SU-DHL-6 (cell line): Measurements from ENCODE around the gene PDE4D.

ENCODE experiments used
- EZH2phosphoT487 ChIP-seq: fragments of 200-600 bp; sonication (generic), shearing (Covaris generic); conservative IDR thresholded peaks from 2 replicates; pipeline ENCODE4 v1.6.1; 2018; ENCODE audit warnings: mild to moderate bottlenecking, antibody characterized with exemption, low read length, moderate library complexity, mixed read lengths
- TF ChIP-seq, protein P1 (sequence below): fragments of 200-600 bp; sonication (generic); IDR thresholded peaks from one replicate; pipeline ENCODE4 v1.5.1; 2017; ENCODE audit warnings: antibody characterized with exemption, mild to moderate bottlenecking, low read length, moderate library complexity; ENCODE audit not compliant: insufficient read depth, poor library complexity, severe bottlenecking

DNA sequence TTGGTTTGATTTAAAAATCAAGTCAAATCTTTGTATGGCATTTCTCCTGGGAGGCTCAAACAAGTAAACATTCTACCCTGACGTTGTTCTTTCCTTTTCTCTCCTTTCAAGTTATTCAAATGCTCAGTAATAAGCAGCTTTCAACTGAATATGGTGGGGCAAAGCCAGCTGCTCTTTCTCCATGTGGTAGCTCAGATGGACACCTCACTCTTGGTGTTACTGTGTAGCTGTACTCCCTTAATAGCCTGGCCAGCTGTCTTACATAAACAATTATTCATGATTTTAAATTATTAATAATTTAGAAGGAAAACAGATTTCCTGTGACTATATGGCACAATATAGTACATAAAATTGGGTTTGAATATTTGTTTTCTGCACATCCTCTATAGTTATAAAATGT lies 165.2 kb downstream of the PDE4D start:
- TF ChIP-seq, protein P1, sequence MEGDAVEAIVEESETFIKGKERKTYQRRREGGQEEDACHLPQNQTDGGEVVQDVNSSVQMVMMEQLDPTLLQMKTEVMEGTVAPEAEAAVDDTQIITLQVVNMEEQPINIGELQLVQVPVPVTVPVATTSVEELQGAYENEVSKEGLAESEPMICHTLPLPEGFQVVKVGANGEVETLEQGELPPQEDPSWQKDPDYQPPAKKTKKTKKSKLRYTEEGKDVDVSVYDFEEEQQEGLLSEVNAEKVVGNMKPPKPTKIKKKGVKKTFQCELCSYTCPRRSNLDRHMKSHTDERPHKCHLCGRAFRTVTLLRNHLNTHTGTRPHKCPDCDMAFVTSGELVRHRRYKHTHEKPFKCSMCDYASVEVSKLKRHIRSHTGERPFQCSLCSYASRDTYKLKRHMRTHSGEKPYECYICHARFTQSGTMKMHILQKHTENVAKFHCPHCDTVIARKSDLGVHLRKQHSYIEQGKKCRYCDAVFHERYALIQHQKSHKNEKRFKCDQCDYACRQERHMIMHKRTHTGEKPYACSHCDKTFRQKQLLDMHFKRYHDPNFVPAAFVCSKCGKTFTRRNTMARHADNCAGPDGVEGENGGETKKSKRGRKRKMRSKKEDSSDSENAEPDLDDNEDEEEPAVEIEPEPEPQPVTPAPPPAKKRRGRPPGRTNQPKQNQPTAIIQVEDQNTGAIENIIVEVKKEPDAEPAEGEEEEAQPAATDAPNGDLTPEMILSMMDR: no peak
- no peak for TF ChIP-seq EZH2phosphoT487
